ENCODE results near the gene TLE2.

The TLE2 gene

GRCh38 chr19:3036119-3036976, 7.3 kb upstream of the TLE2 start:
- peak; percentile 94 for DNase-seq (ENCODE audit: low spot score)

DNA sequence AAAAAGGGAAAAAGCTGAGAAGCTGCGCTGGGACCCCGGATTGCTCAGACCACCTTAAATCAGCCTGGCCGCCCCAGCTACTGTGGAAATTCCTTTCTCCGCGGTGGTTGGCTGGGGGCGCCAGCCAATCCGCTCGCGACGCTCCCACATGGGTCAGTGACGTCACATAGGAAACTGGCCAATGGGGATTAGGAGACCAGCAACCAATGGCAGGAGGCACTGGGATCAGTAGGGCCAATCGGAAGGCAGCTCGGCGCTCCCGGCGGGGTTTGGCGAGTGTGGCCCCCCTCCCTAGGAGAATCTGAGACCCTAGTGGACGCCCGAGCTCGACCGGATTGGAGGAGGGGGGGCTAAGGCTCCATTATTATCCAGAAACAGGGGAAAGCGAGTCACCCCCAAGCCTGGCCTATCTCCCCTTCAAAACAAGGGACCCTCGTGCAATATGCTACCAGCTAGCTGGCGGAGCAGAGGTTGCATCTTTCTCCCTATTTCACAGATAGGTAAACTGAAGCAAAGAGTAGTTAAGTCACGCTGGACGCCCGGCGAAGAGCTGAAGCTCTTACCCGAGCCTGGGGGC, 6.5 kb upstream of the TLE2 start:
- DNase-seq (ENCODE audit: low spot score), result peak; percentile 97

DNA sequence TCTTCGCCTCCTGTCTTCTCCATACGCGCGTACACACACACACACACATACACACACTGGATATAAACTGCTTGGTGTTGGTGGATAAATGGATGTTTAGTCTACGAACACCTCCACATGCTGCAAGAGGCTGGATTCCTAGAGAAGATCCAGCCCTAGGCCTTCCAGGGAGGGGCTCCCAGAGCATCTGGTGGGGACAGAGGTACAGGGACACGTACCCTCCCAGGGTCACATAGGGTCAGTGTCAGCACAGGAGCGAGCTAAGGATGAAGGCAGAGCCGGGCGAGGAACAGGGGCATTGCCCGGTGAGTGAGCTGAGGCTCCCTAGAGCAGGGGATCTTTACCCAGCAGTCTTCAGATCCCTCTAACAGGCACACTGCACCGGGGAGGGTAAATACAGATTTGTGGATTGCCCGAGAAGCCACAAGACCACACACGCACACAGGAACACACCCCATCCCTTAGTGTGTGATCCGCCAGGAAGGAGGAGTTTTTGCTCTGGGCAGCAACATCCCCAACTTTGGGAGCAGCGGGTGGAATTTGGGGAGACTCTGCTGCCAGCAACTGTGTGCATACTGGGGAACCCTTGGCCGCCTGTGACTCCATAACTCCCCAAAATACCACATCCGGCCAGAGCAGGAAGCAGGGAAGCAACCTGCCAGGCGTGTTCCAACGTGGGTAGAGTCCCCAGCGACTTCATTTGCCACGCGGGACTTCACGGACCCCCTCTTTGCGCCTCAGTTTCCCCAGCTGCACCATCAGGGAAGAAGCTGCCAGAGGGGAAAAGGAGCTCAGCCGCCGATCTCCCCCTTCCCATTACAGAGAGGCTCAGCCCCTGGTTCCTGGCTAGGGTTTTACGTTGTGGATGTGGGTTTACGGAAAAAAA, 5.8 kb upstream of the TLE2 start:
- no peak for DNase-seq (ENCODE audit: low spot score)

DNA sequence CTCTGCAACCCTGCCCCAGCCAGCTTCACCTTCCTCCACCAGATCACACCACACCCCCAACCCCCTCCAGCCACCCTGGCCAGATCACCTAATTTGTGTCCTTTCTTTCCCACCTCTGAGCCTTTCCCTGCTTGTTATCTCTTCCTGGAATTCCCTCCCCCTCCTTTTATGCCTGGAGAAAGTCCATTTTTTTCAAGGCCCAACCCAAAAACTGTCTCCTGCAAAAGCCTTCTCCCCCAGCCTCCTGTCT, 5.3 kb upstream of the TLE2 start:
- DNase-seq (ENCODE audit: low spot score), result no peak

- no peak for DNase-seq (ENCODE audit: low spot score)
Observed at GRCh38 chr19:3033595-3034405, 4.7 kb upstream of the TLE2 start.

DNA sequence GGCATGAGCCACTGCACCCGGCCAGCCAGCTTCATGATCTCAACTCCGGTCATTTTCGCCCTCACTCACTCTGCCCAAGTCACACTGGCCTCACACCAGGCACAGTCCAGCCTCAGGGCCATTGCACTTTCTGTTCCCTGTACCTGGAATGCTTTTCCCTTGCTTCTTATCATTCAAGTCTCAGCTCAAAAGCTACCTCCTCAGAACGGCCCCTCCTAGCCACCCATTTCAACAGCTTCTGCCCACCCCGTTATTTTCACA, 2.5 kb upstream of the TLE2 start:
- no peak for DNase-seq (ENCODE audit: low spot score)

DNA sequence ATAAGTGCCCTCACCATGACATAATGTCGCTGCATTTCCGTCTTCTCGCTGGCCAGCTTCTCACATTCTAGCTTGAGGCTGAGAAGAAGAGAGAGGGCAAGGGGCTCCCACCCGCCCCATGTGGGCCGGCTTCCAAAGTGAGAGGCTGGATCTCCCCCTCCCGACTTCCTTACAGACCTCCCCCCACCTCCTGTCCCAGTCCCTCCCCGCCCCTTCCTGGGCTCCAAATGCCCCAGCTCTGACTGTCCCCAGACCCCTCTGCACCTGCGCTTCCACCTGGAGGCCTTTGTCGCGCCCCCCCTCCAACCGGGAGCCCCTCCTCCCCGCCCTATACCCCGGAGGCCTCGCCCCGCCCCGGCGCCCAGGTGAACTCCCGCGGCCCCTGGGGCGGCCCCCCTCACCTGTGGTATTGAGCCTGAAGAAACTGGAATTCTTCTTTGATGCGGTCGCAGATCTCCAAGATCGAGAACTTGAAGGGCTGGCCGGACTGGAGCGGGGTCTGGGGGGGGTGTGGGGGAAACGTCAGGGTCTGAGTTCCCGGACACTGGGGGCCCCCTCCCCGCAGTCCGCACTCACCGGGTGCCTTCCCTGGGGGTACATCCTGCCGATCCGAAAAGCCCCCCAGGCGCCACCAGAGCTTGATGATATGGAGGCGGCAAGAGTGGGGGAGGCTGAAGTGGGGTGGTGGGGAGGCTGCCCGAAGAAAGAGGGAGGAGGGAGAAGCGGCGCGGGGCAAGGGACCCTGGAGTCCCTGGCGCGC, 595 bp downstream of the TLE2 start:
- no peak for DNase-seq (ENCODE audit: low spot score)

GRCh38 chr19:3027981-3028304, 1.1 kb downstream of the TLE2 start:
- DNase-seq (ENCODE audit: low spot score), result no peak

GRCh38 chr19:3027292-3027691, 1.8 kb downstream of the TLE2 start:
- no peak for DNase-seq (ENCODE audit: low spot score)

- no peak for DNase-seq (ENCODE audit: low spot score)
Observed at GRCh38 chr19:3026768-3027167, 2.3 kb downstream of the TLE2 start.

- no peak for DNase-seq (ENCODE audit: low spot score)
Observed at GRCh38 chr19:3025549-3025886, 3.6 kb downstream of the TLE2 start.

DNA sequence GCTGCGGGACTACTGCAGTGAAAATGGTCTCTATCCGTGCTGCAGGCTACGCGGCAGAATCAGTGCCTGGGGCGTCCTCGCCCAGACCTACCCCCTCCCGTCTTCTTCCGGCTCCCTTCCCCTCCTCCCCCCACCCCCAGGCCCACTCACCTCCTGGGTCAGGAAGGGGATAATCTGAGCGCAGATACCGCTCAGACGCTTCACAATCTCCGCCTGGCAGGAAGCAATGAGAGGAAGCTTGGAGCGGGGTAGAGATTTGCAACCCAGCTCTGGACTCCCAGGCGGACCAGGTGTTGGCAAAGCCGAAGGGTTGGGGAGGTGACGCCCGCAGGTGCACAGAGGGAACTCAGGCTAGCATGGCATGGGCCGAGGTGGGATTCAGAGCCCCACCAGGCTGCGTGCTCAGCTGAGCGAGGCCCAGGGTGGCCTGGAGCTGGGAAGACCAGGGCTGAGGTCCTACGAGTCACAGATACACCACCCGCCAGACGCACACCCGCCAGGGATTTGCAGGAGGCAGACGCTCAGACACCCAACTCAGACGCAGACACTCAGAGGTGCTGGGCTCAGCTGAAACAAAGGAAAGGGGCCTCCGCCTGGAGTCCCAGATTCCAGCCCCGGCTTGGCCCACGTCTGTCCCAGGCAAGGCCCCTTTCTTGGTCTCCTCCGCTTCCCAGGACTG, 4.1 kb downstream of the TLE2 start:
- no peak for DNase-seq (ENCODE audit: low spot score)

DNA sequence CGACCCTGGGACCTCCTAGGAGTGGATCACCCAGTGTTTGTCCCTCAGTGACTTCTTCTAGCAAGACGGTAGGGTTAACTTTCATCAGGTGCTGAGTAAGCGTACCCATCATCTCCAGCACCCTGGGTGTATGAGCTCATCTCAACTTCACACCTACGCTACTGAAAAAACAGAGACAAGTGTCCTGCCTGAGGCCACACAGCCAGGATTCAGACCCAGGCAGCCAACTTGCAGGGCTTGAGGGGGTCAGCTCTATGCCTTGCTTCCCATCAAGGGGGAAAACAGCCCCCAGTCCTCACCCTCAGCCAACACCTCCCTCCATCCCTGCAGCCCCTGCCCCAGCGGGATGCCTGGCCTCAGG, 4.6 kb downstream of the TLE2 start:
- DNase-seq (ENCODE audit: low spot score), result no peak

DNA sequence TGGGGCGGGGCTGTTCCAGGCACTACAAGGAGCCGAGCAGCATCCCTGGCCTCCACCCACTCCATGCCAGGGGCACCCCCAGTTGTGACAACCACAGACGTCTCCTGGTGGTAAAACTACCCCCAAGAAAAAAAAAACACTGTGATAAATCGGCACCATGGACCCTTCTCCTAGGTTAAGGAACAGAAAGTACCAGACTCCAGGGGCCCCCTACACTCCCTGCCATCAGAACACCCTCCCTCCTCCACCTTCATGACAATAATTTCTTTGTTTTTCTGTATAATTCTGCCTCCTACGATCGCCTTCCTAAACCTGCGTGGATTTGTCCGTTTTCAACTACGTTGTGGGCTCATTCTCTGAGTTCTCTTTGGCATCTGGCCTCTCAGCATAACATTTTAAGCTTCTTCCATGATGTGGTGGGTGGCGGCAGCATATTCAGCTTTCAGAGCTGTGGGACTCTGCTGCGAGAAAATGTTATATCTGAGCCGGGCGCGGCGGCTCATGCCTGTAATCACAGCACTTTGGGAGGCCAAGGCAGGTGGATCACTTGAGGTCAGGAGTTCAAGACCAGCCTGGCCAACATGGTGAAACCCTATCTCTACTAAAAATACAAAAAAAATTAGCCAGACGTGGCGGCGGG, 8.6 kb downstream of the TLE2 start:
- DNase-seq (ENCODE audit: low spot score), result peak; percentile 22

- DNase-seq (ENCODE audit: low spot score), result no peak
Observed at GRCh38 chr19:3019211-3019854, 9.7 kb downstream of the TLE2 start.

DNA sequence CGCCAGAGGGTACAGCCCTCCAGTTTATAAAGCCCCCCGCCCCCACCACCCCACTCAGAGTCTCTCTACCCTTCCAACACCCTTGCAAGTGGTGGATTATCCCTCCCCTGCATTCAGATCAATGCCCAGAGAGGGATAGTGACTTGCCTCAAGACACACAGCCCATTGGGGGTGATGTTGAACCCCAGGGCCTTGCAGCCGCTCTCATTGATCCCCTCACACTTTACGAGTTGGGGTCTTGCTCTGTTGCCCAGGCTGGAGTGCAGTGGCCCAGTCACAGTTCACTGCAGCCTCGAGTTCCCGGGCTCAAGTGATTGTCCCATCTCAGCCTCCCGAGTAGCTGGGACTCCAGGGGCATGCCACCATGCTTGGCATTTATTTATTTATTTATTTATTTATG, 11.2 kb downstream of the TLE2 start:
- DNase-seq (ENCODE audit: low spot score), result no peak

- no peak for DNase-seq (ENCODE audit: low spot score)
Observed at GRCh38 chr19:3015126-3016057, 13.7 kb downstream of the TLE2 start.

DNA sequence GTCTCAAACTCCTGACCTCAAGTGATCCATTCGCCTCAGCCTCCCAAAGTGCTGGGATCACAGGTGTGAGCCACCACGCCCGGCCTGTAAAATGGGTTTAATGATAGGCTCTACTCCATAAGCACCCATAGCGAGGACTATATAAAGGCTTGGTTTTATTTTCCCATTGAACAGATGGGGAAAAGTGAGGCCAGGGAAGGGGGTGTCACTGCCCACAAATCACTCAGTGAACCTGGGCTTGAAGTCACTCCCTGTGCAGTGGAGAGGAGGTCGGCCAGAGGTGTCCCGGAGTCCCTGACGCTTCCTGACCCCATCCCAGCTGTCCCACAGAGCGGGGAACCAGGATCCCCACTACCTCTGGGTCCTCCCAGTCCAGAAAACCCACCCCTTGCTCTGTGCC, 14.9 kb downstream of the TLE2 start:
- DNase-seq (ENCODE audit: low spot score), result no peak

DNA sequence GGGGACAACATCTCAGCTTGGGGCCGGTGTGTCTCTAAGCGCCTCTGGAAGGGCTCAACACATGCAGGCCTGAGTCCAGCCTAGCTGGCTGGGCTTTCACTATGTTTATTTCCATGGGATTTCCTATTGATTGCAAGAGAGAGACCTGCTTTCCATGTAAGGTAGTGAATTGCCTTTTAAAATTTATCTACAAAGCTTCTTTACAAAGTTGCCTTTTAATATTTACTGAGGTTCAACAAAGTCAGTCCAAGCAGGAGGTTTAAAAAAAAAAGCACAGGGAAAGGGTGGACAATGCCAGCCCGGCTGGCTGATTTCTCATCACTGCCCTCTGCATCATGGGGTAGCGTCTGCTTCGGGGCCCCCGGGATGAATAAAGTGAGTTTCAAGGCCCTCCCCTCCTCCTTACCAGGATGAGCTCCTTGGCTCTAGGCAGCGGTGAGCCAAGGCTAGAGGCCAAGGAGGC, 15.8 kb downstream of the TLE2 start:
- DNase-seq (ENCODE audit: low spot score), result no peak
